Measurements from ENCODE around the gene C1orf226. TPM values are rescaled to one million over a fixed set of nuclear protein-coding genes. Genes with fewer than 3 reads are reported as not detected.

The C1orf226 gene
- total and polyA plus RNA-seq, 2 experiments from 2014 or later: 2.7 to 12.5 TPM

- DNase-seq (ENCODE audit: low spot score): no peak
- Histone ChIP-seq H3K27ac (ENCODE audit: low read depth) (no peak overlapping the region), H3K4me3 (no peak overlapping the region), H2AFZ (no peak overlapping the region), H3K4me2 (no peak overlapping the region), H3K79me2 (replicated peaks; ENCODE audit: insufficient read depth) (no peaks in the 10 kb centered on the region), H4K20me1 (replicated peaks; ENCODE audit: insufficient read depth) (no peaks in the 10 kb centered on the region), H3K4me1 (ENCODE audit: insufficient read depth) (peaks cover 26% of the 10 kb centered on the region), H3K9me2 (ENCODE audit: insufficient read depth) (no peaks in the 10 kb centered on the region), H3K27me3 (ENCODE audit: insufficient read depth) (no peaks in the 10 kb centered on the region), H3F3A (replicated peaks; ENCODE audit: low read depth) (no peaks in the 10 kb centered on the region), H3K36me3 (ENCODE audit: insufficient read depth) (no peaks in the 10 kb centered on the region)
- Mint-ChIP-seq H3K9me3 (no peaks in the 10 kb centered on the region), H3K4me3 (no peak overlapping the region), H3K4me1 (peaks cover 32% of the 10 kb centered on the region), H3K27ac (no peak overlapping the region), H3K27me3 (ENCODE audit: insufficient read depth, low read depth, poor library complexity) (peaks cover 2% of the 10 kb centered on the region), H3K36me3 (ENCODE audit: low read depth) (no peaks in the 10 kb centered on the region)
- TF ChIP-seq CTCF (conservative IDR thresholded peaks at IDR 0.05; ENCODE audit: low read depth in 2 of 2): no peak
- TF ChIP-seq REST (IDR thresholded peaks at IDR 0.05; ENCODE audit: unreplicated experiment): no peak
- TF ChIP-seq ZNF331 (CRISPR knock-in tag; IDR thresholded peaks at IDR 0.05; ENCODE audit: low read depth): no peak
- no peak for TF ChIP-seq EZH2 (IDR thresholded peaks at IDR 0.05; ENCODE audit: low read depth, unreplicated experiment)
- TF ChIP-seq ETS1 (IDR thresholded peaks at IDR 0.05): no peak
- no peak for TF ChIP-seq CREB1 (CRISPR knock-in tag; IDR thresholded peaks at IDR 0.05; ENCODE audit: low read depth)
- no peak for TF ChIP-seq ZNF462 (CRISPR knock-in tag; IDR thresholded peaks at IDR 0.05)
- TF ChIP-seq JUNB (IDR thresholded peaks at IDR 0.05; ENCODE audit: unreplicated experiment): no peak
- TF ChIP-seq EZH2phosphoT487 (IDR thresholded peaks at IDR 0.05; ENCODE audit: unreplicated experiment): no peak
- TF ChIP-seq ZNF114 (CRISPR knock-in tag; IDR thresholded peaks at IDR 0.05): no peak
- no peak for TF ChIP-seq POLR2AphosphoS5 (IDR thresholded peaks at IDR 0.05; ENCODE audit: low read depth)
- TF ChIP-seq NANOG (IDR thresholded peaks at IDR 0.05; ENCODE audit: borderline replicate concordance): no peak
- no peak for TF ChIP-seq STAT1 (IDR thresholded peaks at IDR 0.05; ENCODE audit: unreplicated experiment)
- ATAC-seq: no peak
These were observed 14.8 kb downstream of the C1orf226 start for GRCh38 chr1:162396201-162396906.
